ENCODE data around the gene TLX2.

TLX2 gene

DNA sequence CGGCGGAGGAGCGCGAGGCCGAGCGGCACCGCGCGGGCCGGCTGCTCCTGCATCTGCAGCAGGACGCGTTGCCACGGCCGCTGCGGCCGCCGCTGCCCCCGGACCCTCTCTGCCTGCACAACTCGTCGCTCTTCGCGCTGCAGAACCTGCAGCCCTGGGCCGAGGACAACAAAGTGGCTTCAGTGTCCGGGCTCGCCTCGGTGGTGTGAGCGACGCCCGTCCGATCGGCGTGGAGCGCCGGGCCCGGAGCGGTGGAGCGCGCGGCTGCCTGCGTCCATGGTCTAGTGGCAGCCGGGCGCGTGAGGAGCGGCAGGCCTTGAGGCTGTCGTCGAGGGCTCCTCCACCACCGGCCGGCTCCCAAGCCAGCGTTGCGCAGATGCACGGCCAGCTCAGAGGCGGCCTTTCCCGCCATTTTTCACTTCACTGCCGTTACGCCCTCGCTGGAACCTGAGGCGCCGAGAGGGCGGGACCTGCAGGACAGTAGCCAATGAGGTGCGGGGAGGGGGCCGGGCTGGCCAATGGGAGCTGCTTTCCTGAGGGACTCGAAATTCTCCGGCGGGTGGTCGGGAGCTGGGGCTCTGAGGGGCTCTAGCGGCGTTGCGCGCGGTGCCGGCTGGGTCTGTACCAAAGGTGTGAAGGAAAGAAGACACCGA is 1.9 kb downstream of the TLX2 start:
- H3K4me3 ChIP-seq (ENCODE audit: low read depth, low read length), result no peak overlapping the region
- no peak for TF ChIP-seq CTCF (conservative IDR thresholded peaks at IDR 0.05; ENCODE audit: low read depth, low read length)
- no peak for DNase-seq (ENCODE audit: low read depth)

DNA sequence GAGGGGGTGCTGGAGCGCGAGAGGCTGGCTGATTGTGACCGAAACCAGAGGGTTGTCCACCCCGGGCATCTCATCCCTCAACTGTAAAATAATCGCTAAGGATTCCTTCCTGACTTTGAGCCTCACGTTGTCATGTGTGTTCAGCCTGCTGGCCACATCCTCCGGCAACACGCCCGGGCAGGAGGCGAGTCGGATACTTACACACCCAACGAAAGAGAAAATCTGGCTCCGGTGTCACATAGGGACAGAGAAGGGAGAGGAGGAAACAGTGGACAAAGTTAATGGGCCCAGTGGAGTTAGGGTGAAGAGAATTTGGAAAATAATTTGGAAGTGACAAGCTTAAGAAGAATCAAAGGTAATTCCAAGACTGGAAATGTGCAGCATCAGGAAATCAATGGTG is 2.4 kb downstream of the TLX2 start:
- no peak overlapping the region for H3K4me3 ChIP-seq (ENCODE audit: low read depth, low read length)
- no peak for TF ChIP-seq CTCF (conservative IDR thresholded peaks at IDR 0.05; ENCODE audit: low read depth, low read length)
- DNase-seq (ENCODE audit: low read depth), result no peak

DNA sequence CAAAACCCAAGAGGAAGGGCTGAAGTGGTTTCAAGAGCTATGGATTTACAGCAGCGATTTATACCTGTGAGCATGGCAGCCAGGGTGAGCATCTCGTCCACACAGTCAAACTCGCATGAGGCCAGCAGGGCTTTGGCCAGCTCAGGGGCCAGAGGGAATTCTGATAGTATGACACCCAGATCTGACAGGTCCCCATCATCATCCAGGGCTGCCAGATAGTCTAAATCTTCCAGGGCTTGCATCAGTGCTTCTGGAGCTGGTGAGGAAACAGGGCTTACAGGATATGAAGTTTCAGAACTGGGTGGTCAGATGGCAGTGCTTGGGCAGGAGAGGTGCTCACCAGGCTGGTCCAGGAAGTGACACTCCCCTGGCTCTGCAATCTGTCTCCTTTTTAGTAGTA is 8.3 kb downstream of the TLX2 start:
- no peak for DNase-seq (ENCODE audit: low read depth)
- H3K4me3 ChIP-seq (ENCODE audit: low read depth, low read length), result no peak overlapping the region
- no peak for TF ChIP-seq CTCF (conservative IDR thresholded peaks at IDR 0.05; ENCODE audit: low read depth, low read length)

DNA sequence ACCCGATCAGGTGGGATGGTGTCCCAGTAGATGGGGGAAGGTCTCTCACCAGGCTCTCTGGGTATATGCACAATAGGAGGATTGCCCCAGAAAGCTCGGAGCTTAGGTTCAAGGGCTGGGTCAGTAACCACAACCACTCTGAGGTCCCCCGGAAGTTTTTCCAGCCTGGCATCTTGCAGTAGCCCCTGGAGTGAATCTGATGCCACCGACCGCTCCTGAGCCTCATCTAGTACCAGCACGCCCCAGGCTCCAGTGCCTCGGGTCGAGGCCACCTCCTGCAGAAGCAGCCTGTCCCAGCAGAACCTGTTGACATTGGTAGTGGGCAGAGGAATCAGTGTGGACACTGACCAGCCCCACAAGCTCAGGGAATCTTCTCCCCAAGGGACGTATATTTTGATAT is 9.8 kb downstream of the TLX2 start:
- H3K4me3 ChIP-seq (ENCODE audit: low read depth, low read length), result no peak overlapping the region
- no peak for TF ChIP-seq CTCF (conservative IDR thresholded peaks at IDR 0.05; ENCODE audit: low read depth, low read length)
- no peak for DNase-seq (ENCODE audit: low read depth)

DNA sequence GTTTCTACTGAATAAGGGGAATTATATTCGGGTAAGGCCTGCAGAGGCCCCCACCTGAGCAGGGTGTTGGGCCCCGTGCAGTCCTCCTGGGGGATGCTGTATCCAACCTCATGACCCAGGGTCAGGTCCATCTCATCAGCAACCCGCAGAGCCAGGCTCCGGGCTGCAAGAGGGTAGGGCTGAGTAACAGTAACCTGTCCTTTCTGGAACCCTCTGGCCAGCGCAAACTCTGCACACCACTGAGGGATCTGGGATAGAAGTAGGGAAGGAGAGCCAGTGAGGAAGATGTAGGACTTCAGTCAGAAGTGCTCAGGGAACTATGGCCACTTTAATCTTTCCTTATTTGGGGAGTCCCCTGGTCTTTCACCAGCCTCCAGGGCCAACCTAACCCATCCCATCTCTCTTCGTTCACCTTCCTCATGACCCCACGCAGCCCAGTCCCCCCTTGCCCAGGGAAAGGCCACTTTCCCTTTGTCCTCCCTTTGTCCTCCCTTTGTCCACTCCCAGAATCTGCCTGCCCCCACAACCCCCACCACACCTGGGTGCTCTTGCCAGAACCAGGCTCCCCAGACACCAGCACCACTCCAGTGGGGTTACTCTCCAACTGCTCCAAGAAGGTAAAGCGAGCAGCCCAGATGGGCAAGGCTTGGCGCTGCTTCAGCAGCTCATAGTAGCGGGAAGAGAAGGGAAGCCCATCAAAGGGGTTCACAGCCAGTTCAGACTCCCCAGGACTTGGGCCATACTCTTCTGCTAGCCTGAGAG is 10.9 kb downstream of the TLX2 start:
- TF ChIP-seq CTCF (conservative IDR thresholded peaks at IDR 0.05; ENCODE audit: low read depth, low read length), result no peak
- DNase-seq (ENCODE audit: low read depth), result no peak
- no peak overlapping the region for H3K4me3 ChIP-seq (ENCODE audit: low read depth, low read length)

DNA sequence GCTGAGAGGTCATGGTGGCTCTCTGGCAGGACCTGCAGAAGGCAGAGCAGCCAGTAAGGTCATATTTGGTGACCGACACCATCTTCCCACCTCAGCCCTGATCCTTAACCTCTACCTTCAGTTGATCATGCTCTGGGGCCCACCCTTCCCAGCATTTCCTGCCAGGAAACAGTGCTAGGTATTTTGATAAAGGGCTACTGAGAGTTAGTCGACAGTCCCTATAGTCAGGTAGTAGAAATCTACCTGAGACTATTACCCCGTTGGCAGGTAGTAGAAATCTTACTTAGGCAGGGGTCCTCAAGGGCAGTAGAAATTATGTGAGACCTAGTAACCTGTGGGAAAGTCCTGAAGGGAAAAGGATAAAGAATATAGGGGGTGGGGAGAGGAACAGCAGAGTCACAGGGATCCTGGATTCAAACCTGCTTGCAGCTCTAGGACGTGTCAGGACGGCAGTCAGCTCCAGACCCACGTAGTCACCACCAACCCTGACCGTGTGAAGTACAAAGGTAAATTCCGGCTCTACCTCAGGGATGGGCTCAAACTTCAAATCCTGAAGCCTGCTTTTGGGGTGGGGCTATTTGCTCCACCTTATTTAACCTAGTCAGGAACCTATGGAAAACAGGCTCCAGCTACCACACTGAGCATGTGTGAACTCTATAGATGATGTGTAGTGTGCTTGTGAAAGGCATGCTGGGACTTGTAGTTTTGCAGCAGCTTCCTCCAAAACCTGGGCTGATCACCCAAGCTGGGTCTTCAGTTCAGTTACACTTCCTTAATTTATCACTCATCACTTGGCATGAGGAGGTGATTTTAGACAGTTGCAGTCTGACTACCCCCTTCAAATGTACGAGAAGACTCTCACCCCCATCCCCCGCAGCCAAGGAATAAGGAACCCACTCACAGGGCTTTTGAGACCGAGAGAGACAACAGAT is 11.7 kb downstream of the TLX2 start, which contains the start of gene DQX1:
Gene DQX1 (minus strand): TSS at position 515 of the 932 bp plus-strand sequence. CDS start 502 bp downstream, at position 13.
- TF ChIP-seq CTCF (conservative IDR thresholded peaks at IDR 0.05; ENCODE audit: low read depth, low read length), result no peak
- peak; percentile 46 for DNase-seq (ENCODE audit: low read depth)
- no peak within 1 kb of the TSS for H3K4me3 ChIP-seq (ENCODE audit: low read depth, low read length)

All from choroid plexus epithelial cell (primary cell).